ENCODE data around the gene PPP1R2. TPM values are rescaled to one million over a fixed set of nuclear protein-coding genes. Genes with fewer than 3 reads are reported as not detected.

Gene PPP1R2
- total RNA-seq, 1 experiment from 2014 or later, result 38.3 TPM

DNA sequence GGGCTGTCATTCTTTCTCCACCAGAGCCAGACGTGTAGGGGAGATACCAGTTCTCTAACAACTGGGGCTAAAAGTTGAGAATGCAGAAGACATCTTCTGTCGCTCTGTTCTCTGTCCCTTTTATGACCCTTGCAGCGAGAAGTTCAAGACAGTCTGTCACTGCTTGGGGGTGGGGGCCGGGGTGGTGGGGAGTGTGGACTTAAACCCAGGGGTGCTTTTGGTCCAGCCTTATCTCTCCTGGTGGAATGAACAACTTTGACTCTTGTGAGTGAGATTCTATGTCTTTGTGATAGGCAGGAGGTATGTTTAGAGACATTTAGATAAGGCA lies 41.4 kb upstream of the PPP1R2 start:
- H3K18ac ChIP-seq (ENCODE audit: insufficient read length, low read depth, low read length), result no peak overlapping the region
- peaks cover 3 to 4% of the 10 kb centered on the region in 2 experiments; a peak in 3 of 4 replicates for H3K4me1 Mint-ChIP-seq
- no peak overlapping the region for H3K27ac Mint-ChIP-seq
- H3K27ac ChIP-seq (ENCODE audit: insufficient read length, low read depth, low read length), result no peak overlapping the region
- H4K91ac ChIP-seq (ENCODE audit: insufficient read length, low read depth, low read length), result no peak overlapping the region
- no peak overlapping the region for H2BK12ac ChIP-seq (ENCODE audit: insufficient read length, low read depth, low read length)
- H3K4me1 ChIP-seq (ENCODE audit: insufficient read depth, low read length), result no peaks in the 10 kb centered on the region
- no peaks in the 10 kb centered on the region for H3K23me2 ChIP-seq (ENCODE audit: insufficient read length, low read depth, low read length, poor library complexity, severe bottlenecking)
- no peaks in the 10 kb centered on the region; the same call in 1 of the 2 replicates for H3K27me3 Mint-ChIP-seq (ENCODE audit: low read depth)
- H3K79me1 ChIP-seq (ENCODE audit: insufficient read depth, low read depth, low read length, poor library complexity, severe bottlenecking), result no peaks in the 10 kb centered on the region
- H3K9ac ChIP-seq (ENCODE audit: extremely low read depth, insufficient read length, low read length), result no peak overlapping the region
- H3K4me2 ChIP-seq (ENCODE audit: insufficient read depth, insufficient read length, low read length), result no peak overlapping the region
- no peaks in the 10 kb centered on the region for H3K79me2 ChIP-seq (ENCODE audit: insufficient read depth, low read length)
- no peak overlapping the region for H2BK5ac ChIP-seq (ENCODE audit: insufficient read length, low read length)
- H3K27me3 ChIP-seq (ENCODE audit: insufficient read depth, low read length), result no peaks in the 10 kb centered on the region
- no peak overlapping the region for H2AK5ac ChIP-seq (ENCODE audit: insufficient read length, low read length)
- WGBS (ENCODE audit: extremely low coverage, insufficient read length, low lambda C conversion rate), result no CpG with 5 or more reads among the region's 4 CpGs
- H3K14ac ChIP-seq (ENCODE audit: insufficient read depth, low read length), result no peak overlapping the region
- no peaks in the 10 kb centered on the region for H4K20me1 ChIP-seq (ENCODE audit: control insufficient read depth, insufficient read depth, insufficient read length)
- no peak overlapping the region for H2AFZ ChIP-seq (ENCODE audit: low read length)
- no peak overlapping the region for H4K8ac ChIP-seq (replicated peaks; ENCODE audit: insufficient read length, low read depth, low read length)
- H3K23ac ChIP-seq (ENCODE audit: insufficient read length, low read depth, low read length), result no peak overlapping the region
- no peak overlapping the region for H2BK120ac ChIP-seq (ENCODE audit: low read depth, low read length, poor library complexity, severe bottlenecking)
- no peaks in the 10 kb centered on the region for H3K9me3 ChIP-seq (ENCODE audit: control insufficient read depth, low read depth, low read length)
- no peak overlapping the region for H3K56ac ChIP-seq (ENCODE audit: insufficient read length, low read depth, low read length)
- no peak overlapping the region for H3K4me3 Mint-ChIP-seq
- TF ChIP-seq, protein P1, sequence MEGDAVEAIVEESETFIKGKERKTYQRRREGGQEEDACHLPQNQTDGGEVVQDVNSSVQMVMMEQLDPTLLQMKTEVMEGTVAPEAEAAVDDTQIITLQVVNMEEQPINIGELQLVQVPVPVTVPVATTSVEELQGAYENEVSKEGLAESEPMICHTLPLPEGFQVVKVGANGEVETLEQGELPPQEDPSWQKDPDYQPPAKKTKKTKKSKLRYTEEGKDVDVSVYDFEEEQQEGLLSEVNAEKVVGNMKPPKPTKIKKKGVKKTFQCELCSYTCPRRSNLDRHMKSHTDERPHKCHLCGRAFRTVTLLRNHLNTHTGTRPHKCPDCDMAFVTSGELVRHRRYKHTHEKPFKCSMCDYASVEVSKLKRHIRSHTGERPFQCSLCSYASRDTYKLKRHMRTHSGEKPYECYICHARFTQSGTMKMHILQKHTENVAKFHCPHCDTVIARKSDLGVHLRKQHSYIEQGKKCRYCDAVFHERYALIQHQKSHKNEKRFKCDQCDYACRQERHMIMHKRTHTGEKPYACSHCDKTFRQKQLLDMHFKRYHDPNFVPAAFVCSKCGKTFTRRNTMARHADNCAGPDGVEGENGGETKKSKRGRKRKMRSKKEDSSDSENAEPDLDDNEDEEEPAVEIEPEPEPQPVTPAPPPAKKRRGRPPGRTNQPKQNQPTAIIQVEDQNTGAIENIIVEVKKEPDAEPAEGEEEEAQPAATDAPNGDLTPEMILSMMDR (conservative IDR thresholded peaks at IDR 0.05), result no peak
- no peak overlapping the region for H3T11ph ChIP-seq (ENCODE audit: low read length)
- no peaks in the 10 kb centered on the region for H3K36me3 Mint-ChIP-seq (ENCODE audit: insufficient read depth in 1 of 3, low read depth in 3 of 3)
- no peak overlapping the region for H2BK15ac ChIP-seq (ENCODE audit: low read depth, low read length)
- H2BK20ac ChIP-seq (ENCODE audit: low read depth, low read length, poor library complexity, severe bottlenecking), result no peak overlapping the region
- no peak overlapping the region for H3K4ac ChIP-seq (ENCODE audit: low read depth, low read length)
- DNase-seq, result no peak
- H3K9me3 Mint-ChIP-seq, result no peaks in the 10 kb centered on the region
- H4K5ac ChIP-seq (ENCODE audit: insufficient read length, low read depth, low read length), result no peak overlapping the region
